ENCODE measurements around the gene IL33.

DNA sequence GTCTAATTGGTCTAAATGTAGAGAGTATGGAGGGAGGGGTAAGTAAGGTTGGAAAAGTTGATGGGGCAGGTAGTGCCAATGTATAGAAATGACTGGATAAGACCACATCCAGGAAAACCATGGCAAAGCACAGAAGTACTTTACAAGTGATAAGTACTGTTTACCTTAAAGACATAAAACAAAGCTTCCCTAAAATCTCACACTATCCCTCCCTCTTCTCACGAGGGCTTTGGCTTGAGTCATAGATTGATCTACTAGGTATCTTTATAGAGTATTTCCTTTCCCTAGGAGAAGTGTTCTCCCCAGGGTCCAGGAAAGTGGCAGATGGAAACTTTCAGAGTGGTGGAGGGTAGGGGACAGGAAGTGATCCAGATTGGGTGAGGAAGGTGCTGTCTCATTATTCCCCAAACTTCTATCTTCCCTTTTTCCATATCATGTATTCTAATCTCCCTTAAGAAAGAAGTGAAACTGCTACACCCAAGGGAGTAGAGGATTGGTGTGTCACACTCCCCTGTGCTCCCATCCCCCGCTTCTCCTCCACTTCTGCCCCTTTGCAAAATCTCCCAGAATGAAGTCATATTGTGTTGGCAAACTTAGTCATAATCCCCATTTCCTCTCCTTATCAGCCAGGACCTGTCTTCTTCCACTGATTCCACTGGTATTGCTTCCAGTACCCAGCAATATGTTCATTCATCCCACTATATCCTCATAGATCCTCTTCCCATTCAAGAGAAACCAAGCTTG, 14.6 kb downstream of the IL33 start:
- TF ChIP-seq SP1 (IDR thresholded peaks at IDR 0.05): no peak
- TF ChIP-seq TARDBP (IDR thresholded peaks at IDR 0.05): no peak
- no peak for TF ChIP-seq ELF4 (IDR thresholded peaks at IDR 0.05)
- no peak for TF ChIP-seq FOXK2 (IDR thresholded peaks at IDR 0.05)
- TF ChIP-seq LEF1 (IDR thresholded peaks at IDR 0.05; ENCODE audit: borderline replicate concordance): no peak
- TF ChIP-seq BHLHE40 (IDR thresholded peaks at IDR 0.05; ENCODE audit: borderline replicate concordance): no peak

All from HEK293T (cell line).